ENCODE results near the gene CDC45.

DNA sequence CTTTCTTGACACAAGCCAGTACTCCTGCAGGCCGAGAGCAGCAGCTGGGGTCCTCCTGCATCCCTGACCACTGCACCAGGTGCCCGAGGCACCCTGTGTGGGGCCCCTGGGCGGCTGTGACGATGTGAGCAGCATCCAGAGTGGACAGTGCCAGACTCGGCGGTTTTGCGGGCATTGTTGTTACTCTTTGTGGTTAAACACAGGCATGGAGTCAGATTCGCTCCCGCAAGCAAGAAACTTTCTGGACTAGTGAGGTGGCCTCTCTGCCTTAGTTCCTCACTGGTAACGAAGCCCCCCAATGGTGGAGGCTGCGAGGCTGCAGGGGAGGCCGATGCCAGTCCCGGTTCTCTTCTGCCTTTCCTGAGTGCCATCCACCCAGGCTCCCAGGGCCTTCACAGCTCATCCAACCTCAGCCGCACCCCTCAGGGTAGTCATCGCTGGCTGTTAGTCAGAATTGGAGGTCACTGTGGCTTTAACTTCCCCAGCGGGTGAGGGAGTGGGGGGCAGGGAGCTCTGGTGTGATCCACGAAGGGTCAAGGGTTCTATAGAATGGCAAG is 48.2 kb downstream of the CDC45 start:
- no peak for TF ChIP-seq POLR2A (IDR thresholded peaks at IDR 0.05)
- TF ChIP-seq, protein P1, sequence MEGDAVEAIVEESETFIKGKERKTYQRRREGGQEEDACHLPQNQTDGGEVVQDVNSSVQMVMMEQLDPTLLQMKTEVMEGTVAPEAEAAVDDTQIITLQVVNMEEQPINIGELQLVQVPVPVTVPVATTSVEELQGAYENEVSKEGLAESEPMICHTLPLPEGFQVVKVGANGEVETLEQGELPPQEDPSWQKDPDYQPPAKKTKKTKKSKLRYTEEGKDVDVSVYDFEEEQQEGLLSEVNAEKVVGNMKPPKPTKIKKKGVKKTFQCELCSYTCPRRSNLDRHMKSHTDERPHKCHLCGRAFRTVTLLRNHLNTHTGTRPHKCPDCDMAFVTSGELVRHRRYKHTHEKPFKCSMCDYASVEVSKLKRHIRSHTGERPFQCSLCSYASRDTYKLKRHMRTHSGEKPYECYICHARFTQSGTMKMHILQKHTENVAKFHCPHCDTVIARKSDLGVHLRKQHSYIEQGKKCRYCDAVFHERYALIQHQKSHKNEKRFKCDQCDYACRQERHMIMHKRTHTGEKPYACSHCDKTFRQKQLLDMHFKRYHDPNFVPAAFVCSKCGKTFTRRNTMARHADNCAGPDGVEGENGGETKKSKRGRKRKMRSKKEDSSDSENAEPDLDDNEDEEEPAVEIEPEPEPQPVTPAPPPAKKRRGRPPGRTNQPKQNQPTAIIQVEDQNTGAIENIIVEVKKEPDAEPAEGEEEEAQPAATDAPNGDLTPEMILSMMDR (IDR thresholded peaks at IDR 0.05 in 8 of 11, conservative IDR thresholded peaks at IDR 0.05 in 3 of 11): no peak
- no peak for TF ChIP-seq POLR2AphosphoS5 (IDR thresholded peaks at IDR 0.05)
